Measurements from ENCODE around the gene SCYGR6. TPM values are rescaled to one million over a fixed set of nuclear protein-coding genes. Genes with fewer than 3 reads are reported as not detected.

Gene SCYGR6
- polyA plus RNA-seq, 3 donors = not detected

DNA sequence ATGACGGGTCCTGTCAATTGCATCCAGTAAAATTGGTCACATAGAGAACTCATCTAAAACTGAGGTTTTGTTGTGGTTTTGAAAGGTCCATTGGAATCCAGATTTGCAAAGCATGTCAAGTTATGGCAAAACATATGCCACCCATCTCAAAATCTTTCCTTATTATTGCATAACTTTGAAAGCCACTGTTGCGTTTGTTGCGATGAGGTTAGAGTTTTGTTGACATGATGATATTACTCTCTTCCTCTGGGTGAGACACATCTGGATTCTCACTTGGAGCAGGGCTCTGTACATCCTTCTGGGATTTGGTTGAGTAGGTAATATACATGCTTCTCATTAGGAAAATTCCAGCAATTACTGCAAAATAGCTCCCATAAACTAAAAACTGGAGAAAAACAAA lies 37.4 kb downstream of the SCYGR6 start:
- Mint-ChIP-seq H3K27ac (no peak overlapping the region), H3K36me3 (no peaks in the 10 kb centered on the region), H3K27me3 (ENCODE audit: low read depth in 3 of 3) (peaks cover 0 to 9% (median 8%) of the 10 kb centered on the region in 3 donors), H3K4me3 (no peak overlapping the region), H3K9me3 (no peaks in the 10 kb centered on the region), H3K4me1 (no peaks in the 10 kb centered on the region)
- Histone ChIP-seq H3K27ac (ENCODE audit: low read depth in 1 of 2, low read length in 2 of 2) (no peak overlapping the region), H3K79me2 (ENCODE audit: insufficient read depth, low read length) (no peaks in the 10 kb centered on the region), H3K36me3 (replicated peaks in 1 of 2; ENCODE audit: control insufficient read depth in 1 of 2, insufficient read depth in 2 of 2, low read length in 2 of 2) (no peaks in the 10 kb centered on the region), H3K9ac (ENCODE audit: insufficient read depth, low read length, poor library complexity, severe bottlenecking) (no peak overlapping the region), H2AFZ (ENCODE audit: insufficient read depth, low read depth, low read length, poor library complexity, severe bottlenecking) (no peak overlapping the region), H3K4me1 (ENCODE audit: control insufficient read depth in 1 of 2, insufficient read depth in 2 of 2, low read length in 2 of 2) (no peaks in the 10 kb centered on the region), H4K20me1 (ENCODE audit: insufficient read depth, low read length) (no peaks in the 10 kb centered on the region), H3K4me3 (replicated peaks in 1 of 3; ENCODE audit: low read depth in 2 of 3, low read length in 3 of 3) (no peak overlapping the region), H3K27me3 (ENCODE audit: control insufficient read depth in 2 of 2, insufficient read depth in 2 of 2, low read length in 2 of 2) (no peaks in the 10 kb centered on the region), H3K4me2 (replicated peaks; ENCODE audit: extremely low read depth, low read length, poor library complexity, severe bottlenecking) (no peak overlapping the region), H3K9me3 (replicated peaks in 1 of 2; ENCODE audit: control insufficient read depth in 1 of 2, insufficient read depth in 1 of 2, low read length in 2 of 2) (no peaks in the 10 kb centered on the region)
- intact Hi-C loops (cut with micrococcal nuclease) = no loop called here
- DNase-seq = no peak
- TF ChIP-seq, protein P1, sequence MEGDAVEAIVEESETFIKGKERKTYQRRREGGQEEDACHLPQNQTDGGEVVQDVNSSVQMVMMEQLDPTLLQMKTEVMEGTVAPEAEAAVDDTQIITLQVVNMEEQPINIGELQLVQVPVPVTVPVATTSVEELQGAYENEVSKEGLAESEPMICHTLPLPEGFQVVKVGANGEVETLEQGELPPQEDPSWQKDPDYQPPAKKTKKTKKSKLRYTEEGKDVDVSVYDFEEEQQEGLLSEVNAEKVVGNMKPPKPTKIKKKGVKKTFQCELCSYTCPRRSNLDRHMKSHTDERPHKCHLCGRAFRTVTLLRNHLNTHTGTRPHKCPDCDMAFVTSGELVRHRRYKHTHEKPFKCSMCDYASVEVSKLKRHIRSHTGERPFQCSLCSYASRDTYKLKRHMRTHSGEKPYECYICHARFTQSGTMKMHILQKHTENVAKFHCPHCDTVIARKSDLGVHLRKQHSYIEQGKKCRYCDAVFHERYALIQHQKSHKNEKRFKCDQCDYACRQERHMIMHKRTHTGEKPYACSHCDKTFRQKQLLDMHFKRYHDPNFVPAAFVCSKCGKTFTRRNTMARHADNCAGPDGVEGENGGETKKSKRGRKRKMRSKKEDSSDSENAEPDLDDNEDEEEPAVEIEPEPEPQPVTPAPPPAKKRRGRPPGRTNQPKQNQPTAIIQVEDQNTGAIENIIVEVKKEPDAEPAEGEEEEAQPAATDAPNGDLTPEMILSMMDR (IDR thresholded peaks at IDR 0.05) = no peak
- WGBS (ENCODE audit: insufficient coverage) = no CpG with 5 or more reads among the region's 3 CpGs

DNA sequence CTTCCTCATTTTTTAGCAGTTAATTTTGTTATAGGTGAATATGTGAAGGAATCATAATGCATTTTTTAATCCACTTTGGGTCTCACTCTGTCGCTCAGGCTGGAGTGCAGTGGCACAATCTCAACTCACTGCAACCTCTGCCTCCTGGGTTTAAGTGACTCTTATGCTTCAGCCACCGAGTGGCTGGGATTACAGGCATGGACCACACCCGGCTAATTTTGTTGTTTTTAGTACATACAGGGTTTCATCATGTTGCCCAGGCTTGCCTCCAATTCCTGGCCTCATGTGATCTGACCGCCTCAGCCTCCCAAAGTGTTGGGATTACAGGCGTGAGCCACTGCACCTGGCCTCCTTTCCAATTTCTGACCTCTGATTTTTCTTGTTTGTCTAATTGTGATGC lies 40.3 kb downstream of the SCYGR6 start:
- Mint-ChIP-seq H3K4me1 (no peaks in the 10 kb centered on the region), H3K27ac (no peak overlapping the region), H3K27me3 (ENCODE audit: low read depth in 3 of 3) (peaks cover 2 to 5% (median 4%) of the 10 kb centered on the region in 3 donors), H3K9me3 (peaks cover 0 to 3% (median 2%) of the 10 kb centered on the region in 7 donors), H3K36me3 (no peaks in the 10 kb centered on the region), H3K4me3 (no peak overlapping the region)
- WGBS (ENCODE audit: insufficient coverage) = 94% methylated on average over 3 of the region's 5 CpGs
- no peak overlapping the region for H3K9ac ChIP-seq (ENCODE audit: insufficient read depth, low read length, poor library complexity, severe bottlenecking)
- H2AFZ ChIP-seq (ENCODE audit: insufficient read depth, low read depth, low read length, poor library complexity, severe bottlenecking) = no peak overlapping the region
- H4K20me1 ChIP-seq (ENCODE audit: insufficient read depth, low read length) = no peaks in the 10 kb centered on the region
- H3K9me3 ChIP-seq (replicated peaks in 1 of 2; ENCODE audit: control insufficient read depth in 1 of 2, insufficient read depth in 1 of 2, low read length in 2 of 2) = no peaks in the 10 kb centered on the region
- no peaks in the 10 kb centered on the region for H3K36me3 ChIP-seq (replicated peaks in 1 of 2; ENCODE audit: control insufficient read depth in 1 of 2, insufficient read depth in 2 of 2, low read length in 2 of 2)
- H3K4me1 ChIP-seq (ENCODE audit: control insufficient read depth in 1 of 2, insufficient read depth in 2 of 2, low read length in 2 of 2) = no peaks in the 10 kb centered on the region
- intact Hi-C loops (cut with micrococcal nuclease) = no loop called here
- no peak overlapping the region for H3K4me3 ChIP-seq (replicated peaks in 1 of 3; ENCODE audit: low read depth in 2 of 3, low read length in 3 of 3)
- H3K27me3 ChIP-seq (ENCODE audit: control insufficient read depth in 2 of 2, insufficient read depth in 2 of 2, low read length in 2 of 2) = no peaks in the 10 kb centered on the region
- no peak for DNase-seq
- TF ChIP-seq, protein P1 (IDR thresholded peaks at IDR 0.05) = no peak
- no peak overlapping the region for H3K4me2 ChIP-seq (replicated peaks; ENCODE audit: extremely low read depth, low read length, poor library complexity, severe bottlenecking)
- H3K79me2 ChIP-seq (ENCODE audit: insufficient read depth, low read length) = no peaks in the 10 kb centered on the region
- H3K27ac ChIP-seq (ENCODE audit: low read depth in 1 of 2, low read length in 2 of 2) = no peak overlapping the region
